HCT116 (cell line): ENCODE data around the gene RWDD4. TPM values are rescaled to one million over a fixed set of nuclear protein-coding genes. Genes with fewer than 3 reads are reported as not detected.

ENCODE experiments used
- ATAC-seq: fragments of 200-7000 bp; cut with Tn5 transposase; 2 replicates; pipeline ENCODE4 v1.9.1; 2020; ENCODE audit warnings: mild to moderate bottlenecking, moderate library complexity
- BruUV-seq: library from RNA; stranded (reverse); fragments of 400-500 nt; replicated peaks from 2 replicates; lab custom pipeline; 2021; lab: Mats Ljungman, UMichigan
- CTCF ChIA-PET: fragments of 300-600 bp; sonication (Branson Sonifier 250); formaldehyde crosslinking; loops from one replicate; lab custom pipeline; 2021; ENCODE audit warnings: antibody characterized with exemption; lab: Charles Lee
- POLR2A ChIA-PET: fragments of 300-600, 350-600 bp; sonication (Branson Sonifier 250); formaldehyde crosslinking; loops from one replicate; lab custom pipeline; 2021; ENCODE audit warnings: antibody characterized with exemption; lab: Charles Lee
- RAD21 ChIA-PET, 2 experiments: fragments of 300-600 bp; sonication (Branson Sonifier 250); formaldehyde crosslinking; loops; one replicate each; lab custom pipeline; 2023; ENCODE audit warnings: low total read pairs in 2 of 2; ENCODE audit not compliant: uncharacterized antibody in 2 of 2, unreplicated experiment in 2 of 2, low non-redundant PET in 1 of 2; lab: Charles Lee
- DNase-seq: peaks from one replicate; pipeline ENCODE4 v3.0.0-alpha.2; 2010; ENCODE audit warnings: low read depth, low spot score
- H2AFZ ChIP-seq: fragments of 200-600 bp; shearing (Covaris generic), sonication (generic); 2 replicates; pipeline ENCODE4 v1.6.1; 2017; ENCODE audit warnings: low read depth, mixed run types, mixed read lengths, antibody characterized with exemption, low read length; ENCODE audit not compliant: poor library complexity, severe bottlenecking
- H3K27ac ChIP-seq: 2 replicates; pipeline ENCODE4 v1.5.1; 2012; ENCODE audit warnings: low read depth, low read length
- H3K27me3 ChIP-seq: fragments of 200-600 bp; sonication (generic); 2 replicates; pipeline ENCODE4 v1.6.1; 2016; ENCODE audit warnings: mixed run types, low read length, mixed read lengths; ENCODE audit not compliant: insufficient read depth
- H3K36me3 ChIP-seq, 2 experiments: fragments of 200-500 bp in 1 of 2; fragments of 200-600 bp in 1 of 2; sonication (Bioruptor generic) in 1 of 2; sonication (generic) in 1 of 2; 2 replicates each; pipeline versions ENCODE4 v1.5.1 to v1.6.1; 2014 to 2016; ENCODE audit warnings: low read length in 2 of 2, inconsistent platforms in 1 of 2, mixed read lengths in 1 of 2, mixed run types in 1 of 2; ENCODE audit not compliant: insufficient read depth in 2 of 2, control insufficient read depth in 1 of 2
- H3K4me1 ChIP-seq, 2 experiments: fragments of 200-600 bp in 1 of 2; sonication (generic) in 1 of 2; 2 replicates each; pipeline versions ENCODE4 v1.5.1 to v1.6.1; 2012 to 2017; ENCODE audit warnings: low read length in 2 of 2, inconsistent platforms in 1 of 2, mild to moderate bottlenecking in 1 of 2, mixed read lengths in 1 of 2, mixed run types in 1 of 2, moderate library complexity in 1 of 2; ENCODE audit not compliant: insufficient read depth in 2 of 2, control insufficient read depth in 1 of 2
- H3K4me2 ChIP-seq: fragments of 200-600 bp; sonication (generic); 2 replicates; pipeline ENCODE4 v1.6.1; 2017; ENCODE audit warnings: mixed run types, low read length, mixed read lengths
- H3K4me3 ChIP-seq, 2 experiments: fragments of 200-600 bp in 1 of 2; sonication (generic) in 1 of 2; replicated peaks in 1 of 2; 2 replicates each; pipeline ENCODE4 v1.5.1; 2011 to 2016; ENCODE audit warnings: low read length in 2 of 2, control low read depth in 1 of 2, low read depth in 1 of 2, mild to moderate bottlenecking in 1 of 2, mixed read lengths in 1 of 2, mixed run types in 1 of 2
- H3K79me2 ChIP-seq: fragments of 200-600 bp; sonication (generic); 2 replicates; pipeline ENCODE4 v1.6.1; 2017; ENCODE audit warnings: mild to moderate bottlenecking, mixed run types, low read length, moderate library complexity, mixed read lengths; ENCODE audit not compliant: insufficient read depth
- H3K9ac ChIP-seq: fragments of 200-600 bp; sonication (generic); 2 replicates; pipeline ENCODE4 v1.6.1; 2016; ENCODE audit warnings: low read length, mixed read lengths
- H3K9me2 ChIP-seq: fragments of 200-600 bp; sonication (generic), shearing (Covaris generic); 2 replicates; pipeline ENCODE4 v1.6.1; 2017; ENCODE audit warnings: mixed run types, mild to moderate bottlenecking, moderate library complexity; ENCODE audit not compliant: insufficient read depth
- H3K9me3 ChIP-seq, 2 experiments: fragments of 200-500 bp in 1 of 2; fragments of 200-600 bp in 1 of 2; sonication (Bioruptor generic) in 1 of 2; sonication (generic) in 1 of 2; 2 replicates each; pipeline ENCODE4 v1.6.1; 2014 to 2017; ENCODE audit warnings: low read length in 2 of 2, mixed read lengths in 2 of 2, inconsistent platforms in 1 of 2, low read depth in 1 of 2, mild to moderate bottlenecking in 1 of 2, mixed run types in 1 of 2, moderate library complexity in 1 of 2; ENCODE audit not compliant: control insufficient read depth in 1 of 2, insufficient read depth in 1 of 2
- H4K20me1 ChIP-seq: fragments of 200-600 bp; sonication (generic), shearing (Covaris generic); 2 replicates; pipeline ENCODE4 v1.6.1; 2017; ENCODE audit warnings: mixed run types, mild to moderate bottlenecking, moderate library complexity; ENCODE audit not compliant: insufficient read depth
- CBX3 ChIP-seq: IDR thresholded peaks from 2 replicates; pipeline ENCODE4 v1.6.1; 2012; ENCODE audit warnings: low read depth
- CEBPB ChIP-seq: IDR thresholded peaks from 2 replicates; pipeline ENCODE4 v1.6.1; 2012; ENCODE audit warnings: low read depth
- EGR1 ChIP-seq: IDR thresholded peaks from 2 replicates; pipeline ENCODE4 v1.6.1; 2012; ENCODE audit warnings: low read depth
- EZH2 ChIP-seq: fragments of 200-600 bp; sonication (generic); IDR thresholded peaks from 2 replicates; pipeline ENCODE4 v1.6.1; 2017; ENCODE audit warnings: antibody characterized with exemption, mixed run types
- FOSL1 ChIP-seq: IDR thresholded peaks from 2 replicates; pipeline ENCODE4 v1.6.1; 2012; ENCODE audit warnings: low read depth
- JUND ChIP-seq: IDR thresholded peaks from 2 replicates; pipeline ENCODE4 v1.6.1; 2012
- POLR2AphosphoS5 ChIP-seq: IDR thresholded peaks from 2 replicates; pipeline ENCODE4 v1.6.1; 2011; ENCODE audit warnings: mild to moderate bottlenecking, low read depth, low read length, moderate library complexity
- SIN3A ChIP-seq: IDR thresholded peaks from 2 replicates; pipeline ENCODE4 v1.6.1; 2012; ENCODE audit warnings: low read depth
- SP1 ChIP-seq: IDR thresholded peaks from 2 replicates; pipeline ENCODE4 v1.6.1; 2012; ENCODE audit warnings: low read depth
- SRF ChIP-seq: IDR thresholded peaks from 2 replicates; pipeline ENCODE4 v1.6.1; 2012; ENCODE audit warnings: low read depth
- TCF7L2 ChIP-seq: IDR thresholded peaks from 2 replicates; pipeline ENCODE4 v1.7.0; 2011; ENCODE audit warnings: borderline replicate concordance, inconsistent platforms; ENCODE audit not compliant: insufficient read depth, insufficient read length; ENCODE audit errors: extremely low read depth
- ZFX ChIP-seq: fragments of 450-650 bp; IDR thresholded peaks from 2 replicates; pipeline ENCODE4 v1.6.1; 2017
- ZNF274 ChIP-seq: fragments of 200-500 bp; sonication (Bioruptor generic); IDR thresholded peaks from 2 replicates; pipeline ENCODE4 v1.6.1; 2014; ENCODE audit warnings: mild to moderate bottlenecking, low read depth, low read length, inconsistent platforms
- intact Hi-C: fragments of 100-400 bp; cut with micrococcal nuclease; formaldehyde crosslinking; loops from 2 replicates; pipeline ENCODE4 v1.10.0; 2022
- total RNA-seq: library from RNA; stranded (reverse); gene quantifications from one replicate; pipeline ENCODE4 v1.2.1, GENCODE V29; 2021; ENCODE audit not compliant: unreplicated experiment
- TF ChIP-seq, protein P1 (sequence below): IDR thresholded peaks from 2 replicates; pipeline ENCODE4 v1.6.1; 2012
- TF ChIP-seq, protein P2 (sequence below): IDR thresholded peaks from 2 replicates; pipeline ENCODE4 v1.6.1; 2012; ENCODE audit warnings: low read depth

RWDD4 gene
- total RNA-seq, 1 experiment from 2014 or later: 11.9 TPM

- ChIA-PET CTCF (no interaction called here), POLR2A (no interaction called here)
- no peak for DNase-seq
Observed at GRCh38 chr4:183700407-183700806, 41.4 kb upstream of the RWDD4 start.

More at GRCh38 chr4:183700407-183700806, 41.4 kb upstream of the RWDD4 start:
- intact Hi-C loops: no loop called here
- TF ChIP-seq, protein P1, sequence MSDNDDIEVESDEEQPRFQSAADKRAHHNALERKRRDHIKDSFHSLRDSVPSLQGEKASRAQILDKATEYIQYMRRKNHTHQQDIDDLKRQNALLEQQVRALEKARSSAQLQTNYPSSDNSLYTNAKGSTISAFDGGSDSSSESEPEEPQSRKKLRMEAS: no peak
- TF ChIP-seq SIN3A: no peak
- TF ChIP-seq TCF7L2: no peak
- TF ChIP-seq, protein P2, sequence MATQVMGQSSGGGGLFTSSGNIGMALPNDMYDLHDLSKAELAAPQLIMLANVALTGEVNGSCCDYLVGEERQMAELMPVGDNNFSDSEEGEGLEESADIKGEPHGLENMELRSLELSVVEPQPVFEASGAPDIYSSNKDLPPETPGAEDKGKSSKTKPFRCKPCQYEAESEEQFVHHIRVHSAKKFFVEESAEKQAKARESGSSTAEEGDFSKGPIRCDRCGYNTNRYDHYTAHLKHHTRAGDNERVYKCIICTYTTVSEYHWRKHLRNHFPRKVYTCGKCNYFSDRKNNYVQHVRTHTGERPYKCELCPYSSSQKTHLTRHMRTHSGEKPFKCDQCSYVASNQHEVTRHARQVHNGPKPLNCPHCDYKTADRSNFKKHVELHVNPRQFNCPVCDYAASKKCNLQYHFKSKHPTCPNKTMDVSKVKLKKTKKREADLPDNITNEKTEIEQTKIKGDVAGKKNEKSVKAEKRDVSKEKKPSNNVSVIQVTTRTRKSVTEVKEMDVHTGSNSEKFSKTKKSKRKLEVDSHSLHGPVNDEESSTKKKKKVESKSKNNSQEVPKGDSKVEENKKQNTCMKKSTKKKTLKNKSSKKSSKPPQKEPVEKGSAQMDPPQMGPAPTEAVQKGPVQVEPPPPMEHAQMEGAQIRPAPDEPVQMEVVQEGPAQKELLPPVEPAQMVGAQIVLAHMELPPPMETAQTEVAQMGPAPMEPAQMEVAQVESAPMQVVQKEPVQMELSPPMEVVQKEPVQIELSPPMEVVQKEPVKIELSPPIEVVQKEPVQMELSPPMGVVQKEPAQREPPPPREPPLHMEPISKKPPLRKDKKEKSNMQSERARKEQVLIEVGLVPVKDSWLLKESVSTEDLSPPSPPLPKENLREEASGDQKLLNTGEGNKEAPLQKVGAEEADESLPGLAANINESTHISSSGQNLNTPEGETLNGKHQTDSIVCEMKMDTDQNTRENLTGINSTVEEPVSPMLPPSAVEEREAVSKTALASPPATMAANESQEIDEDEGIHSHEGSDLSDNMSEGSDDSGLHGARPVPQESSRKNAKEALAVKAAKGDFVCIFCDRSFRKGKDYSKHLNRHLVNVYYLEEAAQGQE: no peak
- no peak for TF ChIP-seq ZFX
- no peak for TF ChIP-seq POLR2AphosphoS5
- TF ChIP-seq ZNF274: no peak
- TF ChIP-seq FOSL1: no peak
- no peak for TF ChIP-seq SP1
- TF ChIP-seq CEBPB: no peak
- no peak for TF ChIP-seq SRF
- no peak for TF ChIP-seq EZH2
- TF ChIP-seq CBX3: no peak
- TF ChIP-seq JUND: no peak
- TF ChIP-seq EGR1: no peak
- no peak for ATAC-seq
- H3K4me3 ChIP-seq: no peak overlapping the region
- no peaks in the 10 kb centered on the region for H3K36me3 ChIP-seq
- RAD21 ChIA-PET: no interaction called here
- no peak overlapping the region for H3K27ac ChIP-seq
- no peaks in the 10 kb centered on the region for H3K79me2 ChIP-seq
- BruUV-seq: no TSS peak
- H3K4me2 ChIP-seq: no peak overlapping the region
- no peaks in the 10 kb centered on the region for H3K9me3 ChIP-seq
- no peaks in the 10 kb centered on the region for H3K4me1 ChIP-seq
- H3K9ac ChIP-seq: no peak overlapping the region
- no peaks in the 10 kb centered on the region for H3K27me3 ChIP-seq
- no peaks in the 10 kb centered on the region for H4K20me1 ChIP-seq
- no peaks in the 10 kb centered on the region for H3K9me2 ChIP-seq
- no peak overlapping the region for H2AFZ ChIP-seq
